ENCODE data around the gene CTCF. TPM values are rescaled to one million over a fixed set of nuclear protein-coding genes. Genes with fewer than 3 reads are reported as not detected.

CTCF gene
- total RNA-seq, 1 experiment from 2014 or later = 33.1 TPM

- CTCF ChIA-PET = interaction anchor here (0.6 kb wide), 2 partner anchors 29 to 359 kb away, joined by 4 to 15 read pairs; no protein-coding TSS in a partner anchor
- DNase-seq (ENCODE audit: low read depth, low spot score) = no peak
- peaks cover 2% of the 10 kb centered on the region; the same call in 1 of the 2 replicates for H3K36me3 ChIP-seq (ENCODE audit: control insufficient read depth, insufficient read depth, low read length)
- no peaks in the 10 kb centered on the region for H3K9me3 ChIP-seq (ENCODE audit: control insufficient read depth, insufficient read depth, low read depth, low read length)
- peaks cover 16% of the 10 kb centered on the region for H3K4me1 ChIP-seq (ENCODE audit: control insufficient read depth, insufficient read depth, low read length)
- ATAC-seq = no peak
- intact Hi-C loops (cut with micrococcal nuclease; ENCODE audit: unreplicated experiment) (no loop called here), in situ Hi-C loops (cut with HindIII; ENCODE audit: low pct_unique_long_range_greater_than_20kb, low sequenced_read_pairs) (no loop called here)
- BruUV-seq (replicated peaks) = no TSS peak
- H3K4me3 ChIP-seq (ENCODE audit: low read depth in 2 of 2, low read length in 2 of 2) = no peak overlapping the region
- POLR2A ChIA-PET = no interaction called here
- TF ChIP-seq POLR2AphosphoS5 (IDR thresholded peaks at IDR 0.05; ENCODE audit: low read depth, low read length) (no peak), CTCF (IDR thresholded peaks at IDR 0.05) (peak; percentile 52; the same call in 1 of the 2 replicates)
- H3K27ac ChIP-seq (ENCODE audit: low read length) = no peak overlapping the region
- no peaks in the 10 kb centered on the region for H3K27me3 ChIP-seq (ENCODE audit: control insufficient read depth, insufficient read depth, low read length)
Measured at GRCh38 chr16:67663151-67663876, 101.0 kb downstream of the CTCF start.

GRCh38 chr16:67663877-67664222 lies 101.5 kb downstream of the CTCF start:
- POLR2A ChIA-PET = no interaction called here
- no peak for DNase-seq (ENCODE audit: low read depth, low spot score)

GRCh38 chr16:67664258-67664657 lies 101.9 kb downstream of the CTCF start:
- Histone ChIP-seq H3K36me3 (ENCODE audit: control insufficient read depth, insufficient read depth, low read length) (peaks cover 2% of the 10 kb centered on the region; the same call in 1 of the 2 replicates), H3K4me3 (ENCODE audit: low read depth in 2 of 2, low read length in 2 of 2) (no peak overlapping the region), H3K9me3 (ENCODE audit: control insufficient read depth, insufficient read depth, low read depth, low read length) (no peaks in the 10 kb centered on the region), H3K27me3 (ENCODE audit: control insufficient read depth, insufficient read depth, low read length) (no peaks in the 10 kb centered on the region), H3K4me1 (ENCODE audit: control insufficient read depth, insufficient read depth, low read length) (peaks cover 14% of the 10 kb centered on the region), H3K27ac (ENCODE audit: low read length) (no peak overlapping the region)
- ChIA-PET CTCF (no interaction called here), POLR2A (no interaction called here)
- in situ Hi-C loops (cut with HindIII; ENCODE audit: low pct_unique_long_range_greater_than_20kb, low sequenced_read_pairs) (no loop called here), intact Hi-C loops (cut with micrococcal nuclease; ENCODE audit: unreplicated experiment) (no loop called here)
- ATAC-seq = no peak
- no peak for DNase-seq (ENCODE audit: low read depth, low spot score)
- TF ChIP-seq CTCF (IDR thresholded peaks at IDR 0.05) (no peak), TCF7L2 (IDR thresholded peaks at IDR 0.05; ENCODE audit: low read depth, low read length) (no peak), POLR2AphosphoS5 (IDR thresholded peaks at IDR 0.05; ENCODE audit: low read depth, low read length) (no peak), REST (IDR thresholded peaks at IDR 0.05; ENCODE audit: insufficient read depth in 1 of 2, low read depth in 2 of 2, low read length in 1 of 2) (no peak), SIN3A (IDR thresholded peaks at IDR 0.05; ENCODE audit: borderline replicate concordance, insufficient read depth, low read depth, low read length) (no peak)
- no TSS peak for BruUV-seq (replicated peaks)

More at GRCh38 chr16:67663877-67664222, 101.5 kb downstream of the CTCF start:
- TF ChIP-seq CTCF (IDR thresholded peaks at IDR 0.05) = peak; percentile 4; the same call in 1 of the 2 replicates
- no peak for TF ChIP-seq POLR2AphosphoS5 (IDR thresholded peaks at IDR 0.05; ENCODE audit: low read depth, low read length)
- in situ Hi-C loops (cut with HindIII; ENCODE audit: low pct_unique_long_range_greater_than_20kb, low sequenced_read_pairs) (no loop called here), intact Hi-C loops (cut with micrococcal nuclease; ENCODE audit: unreplicated experiment) (no loop called here)
- no TSS peak for BruUV-seq (replicated peaks)
- Histone ChIP-seq H3K27ac (ENCODE audit: low read length) (no peak overlapping the region), H3K9me3 (ENCODE audit: control insufficient read depth, insufficient read depth, low read depth, low read length) (no peaks in the 10 kb centered on the region), H3K36me3 (ENCODE audit: control insufficient read depth, insufficient read depth, low read length) (peaks cover 2% of the 10 kb centered on the region; the same call in 1 of the 2 replicates), H3K4me3 (ENCODE audit: low read depth in 2 of 2, low read length in 2 of 2) (no peak overlapping the region), H3K27me3 (ENCODE audit: control insufficient read depth, insufficient read depth, low read length) (no peaks in the 10 kb centered on the region), H3K4me1 (ENCODE audit: control insufficient read depth, insufficient read depth, low read length) (peaks cover 15% of the 10 kb centered on the region)
- ATAC-seq = no peak
- CTCF ChIA-PET = no interaction called here

Data from Panc1 (cell line).